HG02973 (cell line): ENCODE measurements around the gene EIF2B2.
A peak's percentile ranks its signal among the peaks of the same experiment; 100 is the strongest.

Source experiments
- ATAC-seq: cut with Tn5 transposase; IDR thresholded peaks from one replicate; pipeline ENCODE4 v1.9.1; 2021; ENCODE audit warnings: moderate library complexity; ENCODE audit not compliant: unreplicated experiment

Gene EIF2B2

GRCh38 chr14:75002392-75003249 is at the start of gene EIF2B2:
Gene EIF2B2 (plus strand): TSS chr14:75002921. CDS start chr14:75002991, 70 bp downstream.
- ATAC-seq: peak; percentile 96

- no peak for ATAC-seq
Measured at GRCh38 chr14:74953686-74954085, 49.0 kb upstream of the EIF2B2 start.

- no peak for ATAC-seq
Measured at GRCh38 chr14:74954232-74954946, 48.3 kb upstream of the EIF2B2 start.

GRCh38 chr14:74954947-74955228 is 47.8 kb upstream of the EIF2B2 start:
- no peak for ATAC-seq

GRCh38 chr14:74955229-74956026 is 47.3 kb upstream of the EIF2B2 start, which contains the start of gene PGF:
Gene PGF (minus strand): TSS chr14:74955597. CDS start chr14:74955242, 355 bp downstream.
- ATAC-seq: no peak

- no peak for ATAC-seq
Measured at GRCh38 chr14:74956027-74956279, 46.8 kb upstream of the EIF2B2 start.

GRCh38 chr14:74956280-74957072 is 46.2 kb upstream of the EIF2B2 start:
- no peak for ATAC-seq

GRCh38 chr14:74959596-74960180 is 43.0 kb upstream of the EIF2B2 start:
- ATAC-seq: no peak

GRCh38 chr14:74960736-74961135 is 42.0 kb upstream of the EIF2B2 start:
- no peak for ATAC-seq

- no peak for ATAC-seq
Measured at GRCh38 chr14:74961238-74961911, 41.3 kb upstream of the EIF2B2 start.

GRCh38 chr14:74962046-74962445 is 40.7 kb upstream of the EIF2B2 start:
- no peak for ATAC-seq

GRCh38 chr14:74962493-74962892 is 40.2 kb upstream of the EIF2B2 start:
- ATAC-seq: no peak

GRCh38 chr14:74963178-74963704 is 39.5 kb upstream of the EIF2B2 start:
- no peak for ATAC-seq

GRCh38 chr14:74963705-74964271 is 38.9 kb upstream of the EIF2B2 start:
- ATAC-seq: no peak

- ATAC-seq: no peak
Measured at GRCh38 chr14:74964787-74965485, 37.8 kb upstream of the EIF2B2 start.

- no peak for ATAC-seq
Measured at GRCh38 chr14:74965486-74966153, 37.1 kb upstream of the EIF2B2 start.

- no peak for ATAC-seq
Measured at GRCh38 chr14:74968811-74969210, 33.9 kb upstream of the EIF2B2 start.

- no peak for ATAC-seq
Measured at GRCh38 chr14:74973003-74973653, 29.6 kb upstream of the EIF2B2 start.
